Measurements from ENCODE around the gene CARS2.
"Not testable (repeated sequence)": the region's sequence is repeated elsewhere in the genome, so short reads cannot be mapped to it uniquely, and the experiment has no call there.

DNA sequence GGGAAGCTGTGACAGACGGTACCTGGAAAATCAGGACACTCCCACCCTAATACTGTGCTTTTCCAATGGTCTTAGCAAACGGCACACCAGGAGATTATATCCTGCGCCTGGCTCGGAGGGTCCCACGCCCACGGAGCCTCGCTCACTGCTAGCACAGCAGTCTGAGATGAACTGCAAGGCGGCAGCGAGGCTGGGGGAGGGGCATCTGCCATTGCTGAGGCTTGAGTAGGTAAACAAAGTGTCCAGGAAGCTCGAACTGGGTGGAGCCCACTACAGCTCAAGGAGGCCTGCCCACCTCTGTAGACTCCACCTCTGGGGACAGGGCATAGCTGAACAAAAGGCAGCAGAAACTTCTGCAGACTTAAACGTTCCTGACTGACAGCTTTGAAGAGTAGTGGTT is 36.1 kb downstream of the CARS2 start:
- TF ChIP-seq, protein P1, sequence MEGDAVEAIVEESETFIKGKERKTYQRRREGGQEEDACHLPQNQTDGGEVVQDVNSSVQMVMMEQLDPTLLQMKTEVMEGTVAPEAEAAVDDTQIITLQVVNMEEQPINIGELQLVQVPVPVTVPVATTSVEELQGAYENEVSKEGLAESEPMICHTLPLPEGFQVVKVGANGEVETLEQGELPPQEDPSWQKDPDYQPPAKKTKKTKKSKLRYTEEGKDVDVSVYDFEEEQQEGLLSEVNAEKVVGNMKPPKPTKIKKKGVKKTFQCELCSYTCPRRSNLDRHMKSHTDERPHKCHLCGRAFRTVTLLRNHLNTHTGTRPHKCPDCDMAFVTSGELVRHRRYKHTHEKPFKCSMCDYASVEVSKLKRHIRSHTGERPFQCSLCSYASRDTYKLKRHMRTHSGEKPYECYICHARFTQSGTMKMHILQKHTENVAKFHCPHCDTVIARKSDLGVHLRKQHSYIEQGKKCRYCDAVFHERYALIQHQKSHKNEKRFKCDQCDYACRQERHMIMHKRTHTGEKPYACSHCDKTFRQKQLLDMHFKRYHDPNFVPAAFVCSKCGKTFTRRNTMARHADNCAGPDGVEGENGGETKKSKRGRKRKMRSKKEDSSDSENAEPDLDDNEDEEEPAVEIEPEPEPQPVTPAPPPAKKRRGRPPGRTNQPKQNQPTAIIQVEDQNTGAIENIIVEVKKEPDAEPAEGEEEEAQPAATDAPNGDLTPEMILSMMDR (IDR thresholded peaks at IDR 0.05; ENCODE audit: insufficient read depth, low read length, poor library complexity, severe bottlenecking) = not testable (repeated sequence)
- TF ChIP-seq EZH2phosphoT487 (conservative IDR thresholded peaks at IDR 0.05; ENCODE audit: low read length) = not testable (repeated sequence)
